Activated CD4-positive, alpha-beta memory T cell treated with anti-CD3 and anti-CD28 coated beads for 36 hours (primary cell): ENCODE results near the gene ZNF556. TPM values are rescaled to one million over a fixed set of nuclear protein-coding genes. Genes with fewer than 3 reads are reported as not detected.

Source experiments
- CTCF ChIA-PET: fragments of 350-600 bp; sonication (Branson Sonifier 250); formaldehyde crosslinking; loops from one replicate; lab custom pipeline; 2021; ENCODE audit warnings: antibody characterized with exemption, inconsistent platforms; lab: Charles Lee
- POLR2A ChIA-PET: fragments of 350-600 bp; sonication (Branson Sonifier 250); formaldehyde crosslinking; loops from one replicate; lab custom pipeline; 2021; ENCODE audit warnings: antibody characterized with exemption; lab: Charles Lee
- DNase-seq: peaks from one replicate; pipeline ENCODE4 v3.0.0-alpha.2; 2020
- H3K27ac Mint-ChIP-seq: one replicate; pipeline ENCODE4 v1.8.0; 2021; ENCODE audit warnings: mixed read lengths
- H3K27me3 Mint-ChIP-seq: one replicate; pipeline ENCODE4 v1.8.0; 2021; ENCODE audit warnings: mixed read lengths
- H3K36me3 Mint-ChIP-seq: one replicate; pipeline ENCODE4 v1.8.0; 2021; ENCODE audit warnings: mixed read lengths
- H3K4me1 Mint-ChIP-seq: one replicate; pipeline ENCODE4 v1.8.0; 2021; ENCODE audit warnings: low read depth, mixed read lengths
- H3K4me3 Mint-ChIP-seq: one replicate; pipeline ENCODE4 v1.8.0; 2021; ENCODE audit warnings: mild to moderate bottlenecking, mixed read lengths
- H3K9me3 Mint-ChIP-seq: one replicate; pipeline ENCODE4 v1.8.0; 2021; ENCODE audit warnings: mixed read lengths
- intact Hi-C: fragments of 100-400 bp; cut with micrococcal nuclease; formaldehyde crosslinking; loops from one replicate; pipeline ENCODE4 v1.15.1; 2023
- total RNA-seq, 2 experiments: library from RNA; stranded (reverse); gene quantifications; one replicate each; pipeline ENCODE4 v1.2.3, GENCODE V29; 2021

Gene ZNF556
- not detected for total RNA-seq

- Mint-ChIP-seq H3K27ac (no peak within 1 kb of the TSS), H3K27me3 (peaks cover 5% of the 10 kb centered on the region), H3K9me3 (no peaks in the 10 kb centered on the region), H3K4me3 (no peak within 1 kb of the TSS), H3K36me3 (no peaks in the 10 kb centered on the region), H3K4me1 (no peaks in the 10 kb centered on the region)
- CTCF ChIA-PET, result interaction anchor here (1.0 to 1.8 kb wide), 2 partner anchors 20 to 219 kb away, joined by 3 to 6 read pairs; no protein-coding TSS in a partner anchor
- peak; percentile 30 for DNase-seq
- intact Hi-C loops, result no loop called here
- POLR2A ChIA-PET, result no interaction called here
Observed at GRCh38 chr19:2867025-2867991, at the start of gene ZNF556. TSS of gene ZNF556 (plus strand) at chr19:2867335. CDS start at chr19:2867422, 87 bp downstream.

- no peaks in the 10 kb centered on the region for H3K9me3 Mint-ChIP-seq
- peak within 1 kb of the TSS; percentile 79 for H3K4me3 Mint-ChIP-seq
- POLR2A ChIA-PET, result no interaction called here
- no peak within 1 kb of the TSS for H3K27ac Mint-ChIP-seq
- H3K4me1 Mint-ChIP-seq, result peaks cover 9% of the 10 kb centered on the region
- DNase-seq, result peak; percentile 98
- intact Hi-C loops, result loop anchor here (1.0 to 10.0 kb wide), 4 partner anchors 21 to 158 kb away; partner anchors contain the start of genes THOP1, TLE6 and ZNF555
- H3K27me3 Mint-ChIP-seq, result no peaks in the 10 kb centered on the region
- CTCF ChIA-PET, result interaction anchor here (0.7 to 1.6 kb wide), 6 partner anchors 8 to 171 kb away, joined by 3 to 6 read pairs (median 4); partner anchors contain the start of gene SGTA
- peaks cover 2% of the 10 kb centered on the region for H3K36me3 Mint-ChIP-seq
Observed at GRCh38 chr19:2819540-2820111, 47.5 kb upstream of the ZNF556 start, which contains the start of gene ZNF554. TSS of gene ZNF554 (plus strand) at chr19:2819868. CDS start at chr19:2820072, 204 bp downstream.

- peaks cover 4% of the 10 kb centered on the region for H3K36me3 Mint-ChIP-seq
- peak overlapping the region; percentile 79 for H3K4me3 Mint-ChIP-seq
- intact Hi-C loops, result loop anchor here (10.0 kb wide), 1 partner anchor 55 kb away; no protein-coding TSS in a partner anchor
- H3K9me3 Mint-ChIP-seq, result no peaks in the 10 kb centered on the region
- DNase-seq, result peak; percentile 20
- no peaks in the 10 kb centered on the region for H3K27me3 Mint-ChIP-seq
- POLR2A ChIA-PET, result no interaction called here
- peaks cover 9% of the 10 kb centered on the region for H3K4me1 Mint-ChIP-seq
- CTCF ChIA-PET, result interaction anchor here (0.7 to 1.6 kb wide), 2 partner anchors 9 to 172 kb away, joined by 3 to 6 read pairs; no protein-coding TSS in a partner anchor
- no peak overlapping the region for H3K27ac Mint-ChIP-seq
Observed at GRCh38 chr19:2820112-2820702, 46.9 kb upstream of the ZNF556 start.

DNA sequence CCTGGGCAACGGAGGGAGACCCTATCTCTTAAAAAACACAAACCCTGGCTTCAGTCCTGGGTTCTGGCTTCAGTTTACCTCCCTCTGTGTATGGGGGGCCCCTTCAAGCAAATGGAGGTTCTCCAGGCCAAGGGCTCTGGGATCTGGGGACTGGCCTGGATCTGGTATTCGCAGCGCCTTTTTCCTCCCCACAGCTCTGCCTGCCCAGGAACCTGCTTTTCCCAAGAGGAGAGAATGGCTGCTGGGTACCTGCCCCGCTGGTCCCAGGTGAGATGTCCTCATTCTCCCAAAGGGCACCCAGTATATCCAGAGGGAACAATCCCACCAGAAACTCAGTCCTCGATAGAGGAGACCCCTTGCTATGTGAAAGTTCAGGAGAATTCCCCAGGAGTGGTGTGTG lies 44.3 kb upstream of the ZNF556 start:
- ChIA-PET CTCF (interaction anchor here (1.6 kb wide), 1 partner anchor 18 kb away, joined by 3 read pairs; the partner anchor contains the start of gene ZNF555), POLR2A (no interaction called here)
- Mint-ChIP-seq H3K9me3 (peaks cover 3% of the 10 kb centered on the region), H3K36me3 (peaks cover 13% of the 10 kb centered on the region), H3K27me3 (no peaks in the 10 kb centered on the region), H3K4me3 (no peak overlapping the region), H3K27ac (no peak overlapping the region), H3K4me1 (peaks cover 5% of the 10 kb centered on the region)
- intact Hi-C loops, result loop anchor here (10.0 kb wide), 1 partner anchor 52 kb away; no protein-coding TSS in a partner anchor
- DNase-seq, result no peak

GRCh38 chr19:2823646-2824045 lies 43.5 kb upstream of the ZNF556 start:
- Mint-ChIP-seq H3K27ac (no peak overlapping the region), H3K4me1 (peaks cover 2% of the 10 kb centered on the region), H3K9me3 (peaks cover 10% of the 10 kb centered on the region), H3K36me3 (peaks cover 21% of the 10 kb centered on the region), H3K4me3 (no peak overlapping the region), H3K27me3 (no peaks in the 10 kb centered on the region)
- intact Hi-C loops, result loop anchor here (10.0 kb wide), 1 partner anchor 51 kb away; no protein-coding TSS in a partner anchor
- POLR2A ChIA-PET, result no interaction called here
- CTCF ChIA-PET, result interaction anchor here (1.6 kb wide), 1 partner anchor 17 kb away, joined by 3 read pairs; the partner anchor contains the start of gene ZNF555
- no peak for DNase-seq

DNA sequence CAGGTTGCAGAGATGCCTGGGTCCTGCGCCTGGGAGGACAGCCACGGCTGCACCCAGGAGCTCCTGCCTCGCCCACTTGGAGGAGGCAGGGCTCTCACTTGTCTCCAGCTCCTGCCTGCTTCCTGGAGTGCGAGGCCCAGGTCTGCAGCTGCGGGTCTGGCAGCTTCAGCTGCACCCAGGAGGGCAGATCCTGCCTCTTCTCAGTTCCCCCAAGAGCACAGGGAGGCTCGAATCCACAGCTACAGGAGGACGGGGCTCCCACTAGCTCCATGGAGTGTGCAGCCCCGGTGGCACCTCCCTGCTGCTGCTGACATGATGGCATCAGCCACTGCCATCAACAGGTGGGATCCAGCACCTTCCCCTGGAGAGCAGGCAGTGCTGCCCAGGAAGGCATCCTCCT lies 43.0 kb upstream of the ZNF556 start:
- no peak for DNase-seq
- Mint-ChIP-seq H3K4me3 (no peak overlapping the region), H3K4me1 (peaks cover 2% of the 10 kb centered on the region), H3K36me3 (peaks cover 23% of the 10 kb centered on the region), H3K27me3 (no peaks in the 10 kb centered on the region), H3K9me3 (peaks cover 11% of the 10 kb centered on the region), H3K27ac (no peak overlapping the region)
- ChIA-PET CTCF (interaction anchor here (1.6 kb wide), 1 partner anchor 17 kb away, joined by 3 read pairs; the partner anchor contains the start of gene ZNF555), POLR2A (no interaction called here)
- intact Hi-C loops, result loop anchor here (10.0 kb wide), 1 partner anchor 51 kb away; no protein-coding TSS in a partner anchor

DNA sequence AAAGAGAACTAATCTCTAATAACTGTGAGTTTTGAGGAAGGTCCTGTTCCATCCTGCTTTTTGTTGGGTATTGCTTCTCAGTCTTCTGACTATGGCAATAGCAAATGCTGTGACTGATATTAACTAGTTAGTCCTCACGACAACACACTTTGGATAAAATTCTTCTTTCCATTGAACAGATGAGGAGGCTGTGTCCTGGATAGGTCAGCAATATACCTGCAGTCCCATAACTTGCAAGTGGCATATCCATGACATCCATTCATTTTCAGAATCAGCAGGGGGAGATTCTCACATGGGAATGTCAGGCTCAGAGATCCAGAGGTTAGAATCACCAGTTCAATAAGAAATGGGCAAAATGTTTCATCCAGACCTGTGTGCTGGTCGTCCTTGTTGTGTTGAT lies 40.1 kb upstream of the ZNF556 start:
- H3K27me3 Mint-ChIP-seq, result no peaks in the 10 kb centered on the region
- CTCF ChIA-PET, result interaction anchor here (1.0 kb wide), 1 partner anchor 179 kb away, joined by 3 read pairs; no protein-coding TSS in a partner anchor
- peaks cover 34% of the 10 kb centered on the region for H3K36me3 Mint-ChIP-seq
- POLR2A ChIA-PET, result no interaction called here
- intact Hi-C loops, result loop anchor here (10.0 kb wide), 1 partner anchor 48 kb away; no protein-coding TSS in a partner anchor
- H3K4me1 Mint-ChIP-seq, result no peaks in the 10 kb centered on the region
- H3K4me3 Mint-ChIP-seq, result no peak overlapping the region
- H3K27ac Mint-ChIP-seq, result no peak overlapping the region
- H3K9me3 Mint-ChIP-seq, result peaks cover 24% of the 10 kb centered on the region
- no peak for DNase-seq

- no peak overlapping the region for H3K4me3 Mint-ChIP-seq
- H3K27ac Mint-ChIP-seq, result no peak overlapping the region
- intact Hi-C loops, result loop anchor here (10.0 kb wide), 1 partner anchor 47 kb away; no protein-coding TSS in a partner anchor
- DNase-seq, result no peak
- CTCF ChIA-PET, result no interaction called here
- H3K9me3 Mint-ChIP-seq, result peaks cover 31% of the 10 kb centered on the region
- POLR2A ChIA-PET, result no interaction called here
- H3K36me3 Mint-ChIP-seq, result peaks cover 43% of the 10 kb centered on the region
- H3K27me3 Mint-ChIP-seq, result no peaks in the 10 kb centered on the region
- no peaks in the 10 kb centered on the region for H3K4me1 Mint-ChIP-seq
Observed at GRCh38 chr19:2827840-2828489, 39.2 kb upstream of the ZNF556 start.

GRCh38 chr19:2834294-2834871 lies 32.8 kb upstream of the ZNF556 start:
- ChIA-PET CTCF (interaction anchor here (1.0 kb wide), 1 partner anchor 15 kb away, joined by 4 read pairs; no protein-coding TSS in a partner anchor), POLR2A (no interaction called here)
- intact Hi-C loops, result no loop called here
- H3K27me3 Mint-ChIP-seq, result no peaks in the 10 kb centered on the region
- peaks cover 65% of the 10 kb centered on the region for H3K36me3 Mint-ChIP-seq
- peaks cover 65% of the 10 kb centered on the region for H3K9me3 Mint-ChIP-seq
- DNase-seq, result no peak
- no peak overlapping the region for H3K4me3 Mint-ChIP-seq
- no peak overlapping the region for H3K27ac Mint-ChIP-seq
- no peaks in the 10 kb centered on the region for H3K4me1 Mint-ChIP-seq

GRCh38 chr19:2837430-2837829 lies 29.7 kb upstream of the ZNF556 start:
- H3K27me3 Mint-ChIP-seq, result no peaks in the 10 kb centered on the region
- CTCF ChIA-PET, result no interaction called here
- POLR2A ChIA-PET, result interaction anchor here (0.7 kb wide), 1 partner anchor 175 kb away, joined by 5 read pairs; no protein-coding TSS in a partner anchor
- no peak overlapping the region for H3K4me3 Mint-ChIP-seq
- H3K36me3 Mint-ChIP-seq, result peaks cover 54% of the 10 kb centered on the region
- no peak for DNase-seq
- H3K4me1 Mint-ChIP-seq, result peaks cover 7% of the 10 kb centered on the region
- H3K27ac Mint-ChIP-seq, result no peak overlapping the region
- intact Hi-C loops, result no loop called here
- H3K9me3 Mint-ChIP-seq, result peaks cover 49% of the 10 kb centered on the region
